ENCODE measurements around the gene CCDC121. TPM values are rescaled to one million over a fixed set of nuclear protein-coding genes. Genes with fewer than 3 reads are reported as not detected.

The CCDC121 gene
- total RNA-seq, 2 donors from 2014 or later = 3.3 to 4.3 TPM

DNA sequence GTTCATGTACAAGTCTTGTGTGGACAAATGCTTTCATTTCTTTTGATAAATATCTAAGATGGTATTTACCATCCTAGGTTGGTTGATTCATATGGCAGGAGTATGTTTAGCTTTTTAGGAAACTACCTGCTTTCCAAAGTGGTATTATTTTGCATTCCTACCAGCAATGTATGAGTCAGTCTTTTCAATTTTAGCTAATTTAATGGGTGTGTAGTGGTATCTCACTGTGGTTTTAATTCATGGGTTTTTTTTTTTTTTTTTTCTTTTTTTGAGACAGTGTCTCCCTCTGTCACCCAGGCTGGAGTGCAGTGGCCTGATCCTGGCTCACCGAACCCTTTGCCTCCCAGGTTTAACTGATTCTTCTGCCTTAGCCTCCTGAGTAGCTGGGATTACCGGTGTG is 41.8 kb downstream of the CCDC121 start:
- intact Hi-C loops (cut with DNase I) = loop anchor here in 1 of 2 donors (10.0 kb wide), 1 partner anchor 92 kb away; the partner anchor contains the start of genes FNDC4 and GCKR
- no peak for DNase-seq (ENCODE audit: low spot score)

- DNase-seq (ENCODE audit: low spot score) = no peak
- intact Hi-C loops (cut with DNase I) = loop anchor here in 1 of 2 donors (10.0 kb wide), 1 partner anchor 90 kb away; the partner anchor contains the start of genes FNDC4 and GCKR
Measured at GRCh38 chr2:27584597-27584996, 44.2 kb downstream of the CCDC121 start.

GRCh38 chr2:27583390-27583915 is 45.4 kb downstream of the CCDC121 start:
- intact Hi-C loops (cut with DNase I) = loop anchor here in 1 of 2 donors (10.0 kb wide), 1 partner anchor 89 kb away; the partner anchor contains the start of genes FNDC4 and GCKR
- DNase-seq (ENCODE audit: low spot score) = no peak

GRCh38 chr2:27582695-27583389 is 46.0 kb downstream of the CCDC121 start, which contains the start of gene ZNF512:
TSS of gene ZNF512 (plus strand) at chr2:27583042. CDS start at chr2:27583113, 71 bp downstream.
- DNase-seq (ENCODE audit: low spot score) = peak; percentile 97
- intact Hi-C loops (cut with DNase I) = loop anchor here in 1 of 2 donors (10.0 kb wide), 1 partner anchor 88 kb away; the partner anchor contains the start of genes FNDC4 and GCKR

DNA sequence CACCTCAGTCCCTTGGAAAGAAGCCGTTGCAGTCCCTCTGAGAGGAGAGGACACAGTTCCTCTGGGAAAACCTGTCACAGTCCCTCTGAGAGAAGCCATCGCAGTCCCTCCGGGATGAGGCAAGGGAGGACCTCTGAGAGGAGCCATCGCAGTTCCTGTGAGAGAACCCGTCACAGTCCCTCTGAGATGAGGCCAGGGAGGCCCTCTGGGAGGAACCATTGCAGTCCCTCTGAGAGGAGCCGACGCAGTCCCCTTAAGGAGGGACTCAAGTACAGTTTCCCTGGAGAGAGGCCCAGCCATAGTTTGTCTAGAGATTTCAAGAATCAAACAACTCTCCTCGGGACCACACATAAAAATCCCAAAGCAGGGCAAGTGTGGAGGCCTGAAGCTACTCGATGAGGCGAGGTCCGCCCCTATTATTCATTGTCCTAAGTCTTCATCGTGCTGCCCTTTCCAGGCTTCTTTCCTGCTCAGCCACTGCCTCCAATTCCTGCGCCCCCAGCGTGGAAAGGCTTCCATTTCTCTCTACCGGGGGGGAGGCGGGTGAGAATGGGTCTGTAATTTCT is 46.6 kb downstream of the CCDC121 start:
- intact Hi-C loops (cut with DNase I) = loop anchor here in 1 of 2 donors (10.0 kb wide), 1 partner anchor 87 kb away; the partner anchor contains the start of genes FNDC4 and GCKR
- no peak for DNase-seq (ENCODE audit: low spot score)

- DNase-seq (ENCODE audit: low spot score) = no peak
- intact Hi-C loops (cut with DNase I) = loop anchor here in 1 of 2 donors (10.0 kb wide), 1 partner anchor 87 kb away; the partner anchor contains the start of genes FNDC4 and GCKR
Measured at GRCh38 chr2:27581417-27582128, 47.2 kb downstream of the CCDC121 start.

Other genes with a start within 250 kb of the CCDC121 start
- 10 to 100 TPM; 15.6 to 15.7 TPM for gene ZNF513, start 248.3 kb downstream of the CCDC121 start, total RNA-seq
- 10 to 100 TPM; 38.8 to 41.6 TPM for gene PPM1G, start 219.4 kb downstream of the CCDC121 start, total RNA-seq
- 10 to 100 TPM; 72.9 to 88.1 TPM for gene NRBP1, start 200.4 kb downstream of the CCDC121 start, total RNA-seq
- 1 to 10 TPM in 1 of 2 donors, under 1 TPM in 1; 0.46 to 1.4 TPM for gene KRTCAP3, start 186.6 kb downstream of the CCDC121 start, total RNA-seq
- gene IFT172, start 139.3 kb downstream of the CCDC121 start, total RNA-seq = 10 to 100 TPM; 15.8 to 23.4 TPM
- 10 to 100 TPM; 11.7 to 22.1 TPM for gene FNDC4, start 133.8 kb downstream of the CCDC121 start, total RNA-seq
- gene GCKR, start 132.2 kb downstream of the CCDC121 start, total RNA-seq = 1 to 10 TPM in 1 of 2 donors, under 1 TPM in 1; 0.65 to 2.9 TPM
- 10 to 100 TPM; 25.2 to 27.4 TPM for gene ZNF512, start 46.0 kb downstream of the CCDC121 start, total RNA-seq
- gene GPN1, start within 50 bp of the CCDC121 start, total RNA-seq = 10 to 100 TPM; 17.9 to 18.3 TPM
- 10 to 100 TPM; 18.4 to 22.8 TPM for gene SUPT7L, start 34.6 kb upstream of the CCDC121 start, total RNA-seq
- gene SLC4A1AP, start 34.9 kb upstream of the CCDC121 start, total RNA-seq = 10 to 100 TPM; 15.0 to 17.2 TPM
- gene MRPL33, start 142.7 kb upstream of the CCDC121 start, total RNA-seq = 10 to 100 TPM; 88.8 to 93.0 TPM

Measured in posterior vena cava (tissue), 2 donors.